HG02943 (cell line): ENCODE results near the gene ZDHHC19.
"Not testable (repeated sequence)": the region's sequence is repeated elsewhere in the genome, so short reads cannot be mapped to it uniquely, and the experiment has no call there.

Source experiments
- ATAC-seq: cut with Tn5 transposase; IDR thresholded peaks from one replicate; pipeline ENCODE4 v1.9.1; 2021; ENCODE audit warnings: mild to moderate bottlenecking, low read depth, moderate library complexity; ENCODE audit not compliant: unreplicated experiment

The ZDHHC19 gene, protein sequence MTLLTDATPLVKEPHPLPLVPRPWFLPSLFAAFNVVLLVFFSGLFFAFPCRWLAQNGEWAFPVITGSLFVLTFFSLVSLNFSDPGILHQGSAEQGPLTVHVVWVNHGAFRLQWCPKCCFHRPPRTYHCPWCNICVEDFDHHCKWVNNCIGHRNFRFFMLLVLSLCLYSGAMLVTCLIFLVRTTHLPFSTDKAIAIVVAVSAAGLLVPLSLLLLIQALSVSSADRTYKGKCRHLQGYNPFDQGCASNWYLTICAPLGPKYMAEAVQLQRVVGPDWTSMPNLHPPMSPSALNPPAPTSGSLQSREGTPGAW

GRCh38 chr3:196210673-196211556, at the start of gene ZDHHC19:
TSS of gene ZDHHC19 (minus strand) at chr3:196211400. CDS start at chr3:196211315, 85 bp downstream.
- no peak for ATAC-seq

DNA sequence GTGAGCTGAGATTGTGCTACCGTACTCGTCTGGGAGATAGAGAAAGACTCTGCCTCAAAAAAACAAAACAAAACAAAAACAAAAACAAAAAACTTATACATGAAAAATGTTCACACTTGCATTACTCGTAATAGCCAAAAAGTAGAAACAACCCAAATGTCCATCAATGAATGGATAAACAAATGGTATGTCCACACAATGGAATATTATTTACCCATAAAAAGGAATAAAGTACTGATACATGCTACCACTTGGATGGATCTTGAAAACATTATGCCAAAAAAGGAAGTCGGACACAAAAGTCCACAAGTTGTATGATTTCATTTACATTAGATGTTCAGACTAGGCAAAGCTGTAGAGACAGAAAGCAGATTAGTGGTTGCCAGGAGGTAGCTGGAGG, 49.6 kb upstream of the ZDHHC19 start:
- ATAC-seq = no peak

- no peak for ATAC-seq
Observed at GRCh38 chr3:196255776-196256175, 44.6 kb upstream of the ZDHHC19 start.

DNA sequence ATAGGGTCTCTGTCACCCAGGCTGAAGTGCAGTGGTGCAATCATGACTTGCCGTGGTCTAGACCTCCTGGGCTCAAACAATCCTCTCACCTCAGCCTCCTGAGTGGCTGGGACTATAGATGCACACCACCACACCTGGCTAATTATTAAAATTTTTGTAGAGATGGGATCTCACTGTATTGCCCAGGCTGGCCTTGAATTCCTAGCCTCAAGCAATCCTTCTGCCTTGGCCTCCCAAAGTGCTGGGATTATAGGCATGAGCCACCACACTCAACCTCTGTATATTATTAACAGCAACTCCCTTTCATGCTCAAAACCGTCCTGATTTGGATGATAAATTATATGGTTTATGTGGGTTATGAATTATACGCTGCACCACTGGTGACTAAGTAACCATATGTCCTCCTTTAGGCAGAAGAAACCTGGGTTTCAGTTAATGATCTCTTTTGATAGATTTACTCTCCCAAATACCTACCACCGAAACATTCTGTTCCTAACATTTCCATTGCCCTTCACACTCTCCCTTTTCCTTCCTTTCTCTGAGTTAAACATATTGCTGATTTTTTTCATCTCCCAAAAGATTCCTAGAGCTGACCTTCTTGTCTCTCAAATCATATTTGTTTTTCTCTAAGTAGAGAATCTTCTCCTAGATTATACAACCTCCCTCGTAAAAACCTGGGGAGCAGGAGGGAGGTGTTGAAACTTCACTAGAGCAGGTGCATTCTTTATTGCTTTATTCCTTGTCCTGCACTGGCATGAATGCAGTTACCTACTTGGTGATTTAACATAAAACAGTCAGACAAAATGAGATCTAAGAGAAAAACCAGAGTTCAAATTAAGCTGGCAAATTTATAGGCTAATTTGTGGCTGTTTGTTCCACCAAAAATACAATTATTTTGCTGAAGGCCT, 43.4 kb upstream of the ZDHHC19 start:
- ATAC-seq = no peak

DNA sequence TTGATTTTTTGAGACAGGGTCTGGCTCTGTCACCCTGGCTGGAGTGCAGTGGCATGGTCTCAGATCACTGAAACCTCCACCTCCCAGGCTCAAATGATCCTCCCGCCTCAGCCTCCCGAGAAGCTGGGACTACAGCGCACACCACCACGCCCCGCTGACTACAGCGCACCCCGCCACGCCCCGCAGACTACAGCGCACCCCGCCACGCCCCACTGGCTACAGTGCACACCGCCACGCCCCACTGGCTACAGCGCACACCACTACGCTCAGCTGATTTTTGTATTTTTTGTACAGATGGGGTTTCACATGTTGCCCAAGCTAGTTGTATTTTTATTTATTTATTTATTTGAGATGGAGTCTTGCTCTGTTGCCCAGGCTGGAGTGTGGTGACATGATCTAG, 40.7 kb upstream of the ZDHHC19 start:
- no peak for ATAC-seq

DNA sequence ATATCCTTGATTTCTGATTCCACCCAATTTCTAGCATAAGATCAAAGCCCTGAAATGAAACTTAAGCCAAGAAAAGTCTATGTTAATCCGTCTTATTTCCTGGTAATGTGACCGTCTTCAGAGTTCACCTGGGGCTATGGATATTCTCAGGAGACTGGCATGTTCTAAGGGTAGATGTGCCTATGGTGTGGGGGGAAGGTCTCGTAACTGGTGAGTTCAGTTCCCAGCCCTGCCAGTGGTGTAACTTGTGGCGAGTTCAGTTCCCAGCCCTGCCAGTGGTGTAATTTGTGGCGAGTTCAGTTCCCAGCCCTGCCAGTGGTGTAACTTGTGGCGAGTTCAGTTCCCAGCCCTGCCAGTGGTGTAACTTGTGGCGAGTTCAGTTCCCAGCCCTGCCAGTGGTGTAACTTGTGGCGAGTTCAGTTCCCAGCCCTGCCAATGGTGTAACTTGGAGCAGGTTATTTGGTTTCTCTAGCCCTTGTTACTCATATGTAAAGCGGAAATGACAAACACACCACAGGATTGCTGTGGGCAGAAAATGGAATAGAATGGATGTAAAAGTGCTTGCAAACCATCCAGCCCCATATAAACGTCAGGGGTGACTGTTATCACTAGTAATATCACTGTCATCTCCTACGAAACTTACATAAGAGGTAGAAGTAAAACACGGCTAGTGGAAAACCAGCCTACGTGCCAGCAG, 35.6 kb upstream of the ZDHHC19 start:
- ATAC-seq = no peak

- not testable (repeated sequence) for ATAC-seq
Observed at GRCh38 chr3:196244166-196244565, 33.0 kb upstream of the ZDHHC19 start.

DNA sequence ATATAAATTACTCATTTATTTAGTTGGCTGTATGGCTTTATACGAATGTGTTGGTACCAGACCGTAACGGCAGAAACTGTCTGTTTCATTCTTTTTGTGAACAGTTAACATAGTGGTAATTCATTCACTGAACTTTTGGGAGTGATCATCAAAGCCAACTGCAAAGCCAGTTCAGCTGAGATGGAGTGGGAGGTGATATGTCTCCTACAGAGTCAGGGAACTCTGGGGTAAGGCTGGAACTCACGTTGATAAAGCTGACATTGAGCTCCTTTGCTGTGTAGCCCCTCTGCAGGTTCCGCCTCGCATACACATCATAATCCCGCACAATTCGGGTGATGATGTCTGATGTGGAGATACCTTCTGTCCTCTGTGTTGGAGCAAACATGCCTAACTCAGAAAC, 30.5 kb upstream of the ZDHHC19 start:
- no peak for ATAC-seq

DNA sequence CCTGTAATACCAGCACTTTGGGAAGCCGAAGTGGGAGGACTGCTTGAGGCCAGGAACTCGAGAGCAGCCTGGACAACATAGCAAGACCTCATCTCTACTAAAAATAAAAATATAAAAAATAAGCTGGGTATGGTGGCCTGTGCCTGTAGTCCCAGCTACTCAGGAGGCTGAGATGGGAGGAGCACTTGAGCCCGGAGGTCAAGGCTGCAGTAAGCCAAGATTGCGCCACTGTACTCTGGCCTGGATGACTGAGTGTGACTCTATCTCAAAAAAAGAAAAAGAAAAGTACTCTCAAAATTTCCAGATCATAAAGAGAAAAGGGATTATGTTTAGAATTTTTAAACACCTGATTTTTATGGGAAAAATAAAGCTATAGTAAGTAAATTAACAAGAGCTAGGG, 29.2 kb upstream of the ZDHHC19 start:
- no peak for ATAC-seq

DNA sequence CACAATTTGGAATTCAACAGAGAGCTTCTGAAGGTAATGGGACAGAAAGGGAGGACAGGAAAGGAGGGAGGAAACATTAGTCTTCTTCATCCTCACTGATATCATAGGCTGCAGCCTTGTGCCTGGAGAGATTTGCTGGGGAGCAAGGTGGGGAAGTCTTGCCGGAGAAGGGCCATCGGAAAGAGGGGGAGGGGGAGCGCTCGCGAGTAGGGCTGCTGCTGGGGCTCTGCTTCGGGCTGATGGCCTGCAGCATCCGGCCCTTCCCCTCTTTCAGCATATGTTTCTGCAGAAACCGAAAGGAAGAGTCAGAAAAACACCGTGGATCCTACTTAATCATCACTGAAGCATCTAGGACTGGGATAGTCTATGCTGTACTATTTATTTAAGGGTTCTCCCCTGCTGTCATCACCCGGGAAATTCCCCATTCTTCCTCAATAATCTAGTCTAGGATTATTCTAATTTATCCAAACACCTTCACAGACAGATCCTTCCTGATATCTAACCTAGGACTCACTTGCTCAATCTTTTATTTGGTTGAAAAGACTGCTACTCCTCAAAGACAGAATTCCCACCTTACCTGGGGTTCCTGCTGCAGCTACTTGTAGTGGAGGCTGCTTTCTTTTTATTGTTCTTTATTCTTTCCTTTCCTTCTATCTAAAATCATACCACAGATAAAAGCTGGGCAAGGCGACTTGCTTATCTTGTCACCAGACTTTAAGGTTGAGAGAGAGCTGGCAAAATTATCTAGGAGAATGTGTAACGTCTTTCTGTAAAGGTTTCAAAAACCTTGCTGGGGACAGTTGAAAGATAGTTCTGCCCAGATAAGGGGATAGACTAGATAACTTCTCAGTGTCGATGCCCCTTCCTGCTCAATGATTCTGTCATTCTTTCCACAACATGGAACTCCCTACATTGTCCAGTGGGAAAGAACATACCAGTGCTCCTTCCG, 27.7 kb upstream of the ZDHHC19 start:
- no peak for ATAC-seq

GRCh38 chr3:196237203-196237602, 26.0 kb upstream of the ZDHHC19 start:
- no peak for ATAC-seq

GRCh38 chr3:196236223-196236622, 25.0 kb upstream of the ZDHHC19 start:
- no peak for ATAC-seq

DNA sequence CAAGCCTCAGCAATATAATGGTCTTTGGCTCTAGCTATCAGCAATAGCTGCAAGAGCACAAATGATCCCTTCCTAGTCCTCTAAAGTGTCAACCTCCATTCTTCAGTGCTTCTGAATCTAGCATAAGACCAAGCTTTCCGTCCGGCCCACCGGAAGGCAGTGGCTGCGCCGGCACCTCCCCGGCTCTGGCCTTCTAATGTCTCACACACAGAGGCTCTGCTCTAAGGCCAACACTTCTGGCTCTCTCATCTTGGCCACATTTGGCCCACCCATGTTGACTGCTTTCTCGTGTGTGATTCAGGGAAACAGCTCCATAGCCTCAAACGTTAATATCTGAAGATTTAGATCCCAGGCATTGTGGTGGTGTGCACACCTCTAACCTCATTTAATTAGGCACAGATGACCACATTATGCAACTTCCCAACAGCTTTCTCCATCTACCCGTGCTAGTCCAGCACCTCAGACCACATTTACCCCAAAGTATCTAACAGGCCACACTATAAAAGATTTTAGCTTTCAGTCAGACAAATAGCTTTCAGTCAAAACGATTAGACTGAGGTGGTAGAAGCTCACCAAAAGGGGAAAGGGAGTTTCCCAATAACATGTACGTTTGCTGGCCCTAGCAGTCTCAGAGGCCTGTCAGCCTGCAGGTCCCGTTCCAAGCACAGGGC, 24.4 kb upstream of the ZDHHC19 start:
- no peak for ATAC-seq

- ATAC-seq = no peak
Observed at GRCh38 chr3:196232882-196233251, 21.7 kb upstream of the ZDHHC19 start.

DNA sequence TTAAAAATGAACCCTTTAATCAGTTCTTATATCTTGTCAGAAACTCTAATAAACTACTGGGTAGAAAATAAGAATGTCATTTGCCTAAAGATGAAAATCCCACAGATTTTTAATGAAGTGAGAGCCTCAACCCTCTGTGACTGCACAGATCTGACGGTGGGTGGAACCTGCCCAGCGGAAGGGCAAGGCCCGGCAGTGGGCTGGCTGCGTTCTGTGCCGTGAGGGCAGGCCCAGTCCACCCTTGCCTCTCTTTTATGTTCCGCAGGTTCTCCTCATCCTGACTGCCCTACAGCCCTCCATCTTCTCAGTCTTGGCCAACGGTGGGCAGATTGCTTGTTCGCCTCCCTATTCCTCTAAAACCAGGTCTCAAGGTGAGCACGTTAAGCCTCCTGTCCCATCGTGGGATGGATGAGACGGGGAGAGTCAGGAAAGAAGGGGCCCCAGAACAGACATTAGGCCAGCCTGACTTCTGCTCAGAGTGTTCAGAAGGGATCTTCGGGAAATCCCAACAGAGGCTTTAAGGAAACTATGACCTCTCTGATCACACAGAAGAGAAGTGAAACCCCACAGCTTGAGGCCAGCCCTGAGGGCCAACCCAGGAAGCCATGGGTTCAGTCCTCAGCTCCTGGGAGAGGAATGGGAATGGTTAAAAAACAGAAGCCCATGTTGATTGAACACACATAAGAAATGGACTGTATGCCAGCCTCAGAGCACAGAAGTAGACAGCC, 21.1 kb upstream of the ZDHHC19 start:
- no peak for ATAC-seq

GRCh38 chr3:196227629-196228493, 16.7 kb upstream of the ZDHHC19 start:
- no peak for ATAC-seq

DNA sequence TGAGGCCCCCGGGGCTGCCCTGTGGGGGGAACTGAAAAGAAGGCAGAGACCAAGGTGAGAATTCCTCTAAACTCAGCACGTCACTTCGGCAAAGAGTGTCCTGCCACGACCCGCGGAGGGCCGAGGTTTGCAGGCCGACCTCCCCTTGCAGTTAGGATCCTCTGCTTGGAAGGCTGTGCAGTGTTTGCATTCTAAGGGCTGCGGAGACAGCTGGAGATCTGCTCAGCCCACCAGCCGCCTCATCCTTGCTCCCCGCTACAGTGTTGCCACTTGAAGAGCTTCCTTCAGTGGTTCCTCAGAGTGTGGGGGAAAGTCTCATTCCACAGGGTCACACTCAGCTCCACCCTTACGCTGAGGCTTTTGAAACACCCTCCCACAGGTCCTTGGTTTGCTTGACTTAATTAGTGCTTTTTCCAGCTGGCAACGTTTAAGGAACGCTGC, 15.9 kb upstream of the ZDHHC19 start:
- ATAC-seq = no peak
